Hematopoietic multipotent progenitor cell treated with erythropoietin and hydrocortisone succinate and interleukin-3 and kit ligand, for 8 days (in vitro differentiated cells): ENCODE data around the gene LHFPL3.

ENCODE experiments used
- DNase-seq: peaks from one replicate; pipeline ENCODE4 v3.0.0-alpha.2; 2015

Gene LHFPL3

DNA sequence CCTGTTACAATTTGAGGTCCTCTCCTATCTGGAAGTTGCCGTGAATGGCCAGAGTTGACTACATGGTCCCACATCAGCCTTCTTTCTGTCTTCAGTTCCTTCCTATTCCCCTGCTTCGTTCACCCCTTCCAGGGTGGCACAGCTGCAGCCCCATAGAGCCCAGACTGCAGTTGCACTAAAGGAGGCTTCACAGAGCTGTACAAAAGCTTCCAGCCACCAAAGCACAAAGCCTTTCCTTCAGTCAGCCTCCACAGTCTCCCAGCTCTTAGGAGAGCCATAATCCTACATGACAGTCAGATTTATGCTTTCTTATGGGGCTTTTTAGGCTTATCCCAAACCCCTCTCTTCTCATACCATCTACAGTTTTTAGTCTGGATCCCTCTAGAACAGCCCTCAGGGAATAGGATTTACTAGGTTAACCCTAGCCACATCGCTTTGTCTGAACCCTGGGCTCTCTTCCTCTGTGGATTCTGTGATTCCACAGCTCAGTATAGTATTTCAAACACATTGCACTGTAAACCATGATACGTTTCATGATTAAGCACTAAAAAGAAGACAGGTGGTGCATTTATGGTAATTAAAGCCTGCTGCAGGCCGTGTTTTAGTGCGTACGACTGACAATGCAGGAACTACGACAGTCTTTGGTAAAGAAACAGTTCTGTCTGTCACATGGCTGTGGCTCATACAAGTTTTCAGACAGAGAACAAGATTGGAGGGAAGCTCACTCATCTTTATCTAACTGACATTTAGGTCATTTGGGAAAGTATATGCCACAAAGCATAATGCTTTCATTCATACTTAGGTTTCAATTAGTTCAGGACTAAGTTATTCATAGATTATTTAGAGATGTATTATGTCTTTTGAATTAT lies 477.3 kb downstream of the LHFPL3 start:
- DNase-seq: no peak

DNA sequence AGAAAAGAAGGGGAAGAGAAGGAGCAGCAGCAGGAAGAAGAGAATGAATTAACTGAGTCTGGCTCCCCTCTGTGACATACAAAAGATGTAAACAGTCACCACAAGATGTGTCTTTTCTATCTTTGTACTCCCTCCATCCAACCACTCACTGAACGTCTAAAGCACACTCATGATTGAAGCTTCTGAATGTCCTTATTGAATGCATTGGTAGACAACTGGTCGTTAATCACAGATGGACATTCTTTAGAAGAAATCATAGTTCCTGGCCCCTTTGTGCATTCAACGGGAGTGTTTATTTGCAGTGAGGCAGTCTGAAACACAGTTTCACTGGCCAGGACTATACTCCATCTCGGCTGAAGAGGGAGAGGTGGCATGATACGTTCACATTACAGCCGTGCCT lies 479.3 kb downstream of the LHFPL3 start:
- DNase-seq: no peak

DNA sequence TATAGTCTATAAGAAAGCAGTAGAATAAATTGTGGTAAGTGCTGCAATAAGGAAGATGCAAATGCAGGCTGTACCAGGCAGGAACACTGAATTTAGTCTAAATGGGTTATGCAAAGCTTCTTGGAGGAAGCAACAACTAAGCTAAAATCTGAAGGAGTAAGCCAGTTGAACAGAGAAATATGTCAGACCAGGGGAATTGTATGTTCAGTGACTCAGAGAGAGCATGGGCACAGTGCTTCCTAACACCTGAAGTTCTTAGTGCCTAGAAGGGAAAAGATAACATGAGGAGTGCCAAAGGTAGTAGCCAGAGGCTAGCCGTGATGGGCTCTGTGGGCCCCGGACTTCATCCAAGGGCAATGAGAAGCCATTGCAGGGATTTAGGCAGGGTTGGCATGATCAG lies 481.5 kb downstream of the LHFPL3 start:
- no peak for DNase-seq

GRCh38 chr7:104814126-104814525 lies 485.7 kb downstream of the LHFPL3 start:
- no peak for DNase-seq

DNA sequence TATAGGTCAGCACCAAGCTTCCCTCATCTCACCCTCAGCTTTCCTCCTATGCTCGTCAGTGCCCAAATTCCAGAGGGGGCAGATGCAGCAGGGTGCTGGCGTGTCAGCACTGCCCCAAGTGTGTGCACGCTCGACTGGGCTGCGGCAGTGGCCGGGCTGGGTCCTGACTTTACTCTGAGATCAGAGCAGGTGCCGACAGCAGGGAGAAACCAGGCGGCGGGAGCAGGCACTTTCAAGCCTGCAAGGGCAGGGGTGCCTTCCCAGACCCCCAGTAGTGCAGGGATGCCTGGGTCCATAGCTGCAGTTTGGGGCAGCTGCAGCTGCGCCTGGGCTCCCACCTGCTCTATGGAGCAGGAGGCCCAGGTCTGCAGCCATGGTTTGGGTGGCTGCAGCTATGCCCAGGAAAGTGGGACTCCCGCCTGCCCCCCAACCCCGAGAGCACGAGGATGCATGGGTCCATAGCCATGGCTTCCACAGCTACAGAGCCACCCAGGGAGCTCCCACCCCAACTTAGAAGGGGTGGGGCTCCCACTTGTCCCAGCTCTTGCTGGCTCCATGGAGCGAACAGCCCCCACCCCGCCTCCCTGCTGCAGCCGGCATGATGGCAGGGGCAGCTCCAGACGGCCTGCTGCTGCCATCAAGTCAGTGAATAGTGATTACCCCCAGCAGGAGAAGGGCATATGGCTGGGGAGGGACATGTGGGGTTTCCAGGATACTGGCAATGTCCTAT lies 486.4 kb downstream of the LHFPL3 start:
- DNase-seq: no peak

DNA sequence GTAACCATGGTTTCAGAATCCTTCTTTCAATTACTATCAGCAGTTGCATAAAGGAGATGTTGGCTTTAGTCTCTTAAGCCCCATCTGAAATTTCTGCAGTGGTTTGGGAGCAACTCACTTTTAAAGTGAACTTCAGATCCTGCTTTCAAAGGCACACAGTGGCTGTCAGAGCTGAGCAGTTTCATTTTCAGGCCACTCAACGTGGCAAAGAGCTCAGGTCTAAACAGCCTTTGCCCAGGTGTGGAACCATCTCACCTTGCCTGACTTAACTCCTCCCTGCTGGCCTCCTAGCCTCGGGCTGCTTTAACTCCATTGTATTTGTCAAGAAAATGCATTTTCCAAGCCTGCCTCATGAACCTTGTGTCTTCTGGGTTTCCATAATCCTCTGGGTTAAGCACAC lies 488.1 kb downstream of the LHFPL3 start:
- DNase-seq: no peak

DNA sequence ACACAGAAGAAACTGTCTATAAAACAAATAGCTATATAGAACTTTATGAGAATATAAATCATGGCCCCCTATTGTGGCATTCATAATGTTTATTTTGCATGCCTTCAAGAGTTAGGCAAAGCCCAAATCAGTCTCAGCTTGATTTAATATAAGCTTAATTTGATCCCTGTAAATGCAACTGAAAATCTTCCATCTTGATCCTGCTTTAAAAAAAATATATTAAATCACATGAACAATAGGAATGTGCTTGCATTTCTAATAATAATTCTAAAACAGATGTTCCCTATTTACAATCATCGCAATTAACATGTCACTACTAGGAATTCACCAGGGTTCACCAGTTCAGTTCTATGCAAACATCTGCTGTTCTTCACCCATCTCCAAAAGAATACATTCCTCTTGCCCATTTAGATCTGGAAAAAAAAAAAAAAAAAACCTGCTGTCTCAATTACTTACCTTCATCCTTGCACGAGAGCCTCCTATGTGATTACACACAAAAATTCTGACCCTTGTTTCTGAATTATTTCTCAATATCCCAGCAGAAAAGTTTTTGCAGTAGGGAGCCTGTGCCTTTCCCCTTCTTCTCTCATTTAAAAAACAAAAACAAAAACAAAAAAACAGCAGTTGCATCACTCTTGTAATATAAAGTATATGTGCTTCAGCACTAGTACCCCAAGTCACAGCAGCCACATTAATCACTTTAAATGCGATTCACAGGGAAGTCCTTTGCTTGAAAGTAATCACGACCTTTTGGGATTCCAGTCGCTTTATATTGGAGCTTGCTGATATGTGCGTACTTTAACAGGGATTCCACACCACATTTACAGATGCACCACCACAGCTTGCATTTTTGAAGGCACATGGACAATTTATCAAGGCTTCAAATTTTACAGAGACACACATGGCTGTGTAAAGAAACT lies 490.8 kb downstream of the LHFPL3 start:
- no peak for DNase-seq

- no peak for DNase-seq
Observed at GRCh38 chr7:104820836-104821535, 492.6 kb downstream of the LHFPL3 start.

GRCh38 chr7:104823177-104823576 lies 494.8 kb downstream of the LHFPL3 start:
- DNase-seq: no peak

GRCh38 chr7:104825099-104825498 lies 496.7 kb downstream of the LHFPL3 start:
- no peak for DNase-seq

DNA sequence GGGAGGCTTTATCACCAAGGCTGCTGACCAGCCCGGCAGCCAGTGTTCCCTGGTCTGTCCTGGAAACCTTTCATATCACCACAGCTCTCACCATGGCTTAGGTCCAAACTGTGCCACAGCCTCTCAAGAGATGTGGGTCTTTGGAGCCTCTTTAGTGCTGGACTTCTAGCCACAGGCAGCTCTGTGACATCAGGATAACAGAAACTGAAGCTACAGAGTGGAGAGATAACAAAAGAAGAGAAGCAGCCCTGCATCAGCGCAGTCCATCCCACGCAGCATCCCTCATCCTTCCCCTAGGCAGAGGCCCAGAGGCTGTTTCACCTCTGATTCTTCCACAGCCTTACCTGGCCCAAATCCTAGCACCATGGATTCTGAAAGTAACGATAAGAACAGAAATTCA lies 497.7 kb downstream of the LHFPL3 start:
- peak; percentile 29 for DNase-seq

DNA sequence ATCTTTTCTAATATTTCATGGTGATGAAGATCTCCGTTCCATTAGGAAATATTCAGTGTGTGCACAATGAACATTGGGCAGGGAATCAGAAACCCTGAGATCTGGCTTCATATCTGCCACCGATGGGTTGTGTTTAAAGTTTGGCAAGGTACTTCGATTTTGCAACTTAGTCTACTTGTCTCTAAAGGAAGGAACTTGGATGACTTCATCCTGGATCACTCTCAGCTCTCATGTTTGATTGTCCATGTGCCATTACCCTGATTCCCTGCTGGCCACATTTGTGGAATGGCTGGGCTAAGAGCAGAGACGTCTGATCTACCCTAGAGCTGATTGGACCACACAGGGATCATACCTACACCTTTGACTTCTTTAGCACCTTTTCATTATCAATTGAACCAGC lies 508.6 kb downstream of the LHFPL3 start:
- DNase-seq: no peak

GRCh38 chr7:104838537-104839299 lies 510.3 kb downstream of the LHFPL3 start:
- DNase-seq: no peak

DNA sequence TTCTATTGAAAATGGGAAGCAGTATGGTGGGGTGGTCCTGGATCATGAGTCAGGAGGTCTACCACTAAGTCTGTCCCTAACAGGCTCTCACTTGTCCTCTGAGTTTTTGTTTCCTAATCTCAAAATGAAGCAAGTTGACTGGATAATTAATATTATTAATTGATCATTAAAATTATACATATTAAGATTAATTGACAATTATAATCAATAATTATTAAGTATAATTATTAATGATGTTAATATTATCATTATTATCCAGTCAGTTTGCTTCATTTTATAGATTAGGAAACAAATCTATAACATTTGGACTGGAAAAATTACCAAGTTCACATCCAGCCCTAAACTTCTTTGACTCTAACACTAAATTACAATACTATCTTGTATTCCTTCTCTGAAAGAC lies 511.4 kb downstream of the LHFPL3 start:
- DNase-seq: no peak

DNA sequence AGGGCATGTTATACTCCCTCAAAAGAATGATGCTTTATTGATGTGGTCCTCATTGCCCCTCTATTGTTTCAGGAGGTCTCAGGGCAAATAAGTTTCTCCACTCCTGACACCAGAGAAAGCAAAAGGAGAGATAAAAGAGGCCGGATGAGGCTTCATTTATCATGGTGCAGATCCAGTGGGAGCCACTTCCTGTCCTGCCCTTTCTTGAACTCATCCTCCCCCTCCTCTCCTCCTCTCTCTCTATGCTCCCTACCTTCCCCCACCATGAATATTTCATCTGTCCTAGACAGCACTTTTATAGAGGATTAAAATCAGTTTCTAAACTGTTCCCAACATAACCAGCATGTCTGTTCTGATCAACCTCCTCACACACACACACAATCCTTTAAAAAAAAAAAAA lies 513.4 kb downstream of the LHFPL3 start:
- no peak for DNase-seq

DNA sequence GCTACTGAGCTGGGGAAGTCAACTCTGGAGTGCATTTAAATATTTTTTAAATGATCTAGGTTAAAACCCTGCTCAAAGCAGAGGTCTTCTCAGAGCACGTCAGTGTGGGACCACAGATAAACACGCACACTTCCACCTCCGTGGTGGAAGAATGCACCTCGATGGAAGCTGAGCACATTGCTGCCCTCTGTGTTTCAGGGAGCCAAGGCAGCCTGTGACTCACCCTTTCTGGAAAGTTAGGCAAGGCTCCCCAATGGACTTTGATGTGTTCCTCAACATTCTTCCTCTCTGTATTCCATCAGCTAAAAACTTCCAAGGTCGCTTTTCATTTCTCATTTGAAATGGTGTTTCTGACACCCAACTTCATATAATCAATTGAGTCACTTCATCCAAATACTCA lies 514.8 kb downstream of the LHFPL3 start:
- DNase-seq: no peak

- DNase-seq: no peak
Observed at GRCh38 chr7:104845557-104845956, 517.2 kb downstream of the LHFPL3 start.

DNA sequence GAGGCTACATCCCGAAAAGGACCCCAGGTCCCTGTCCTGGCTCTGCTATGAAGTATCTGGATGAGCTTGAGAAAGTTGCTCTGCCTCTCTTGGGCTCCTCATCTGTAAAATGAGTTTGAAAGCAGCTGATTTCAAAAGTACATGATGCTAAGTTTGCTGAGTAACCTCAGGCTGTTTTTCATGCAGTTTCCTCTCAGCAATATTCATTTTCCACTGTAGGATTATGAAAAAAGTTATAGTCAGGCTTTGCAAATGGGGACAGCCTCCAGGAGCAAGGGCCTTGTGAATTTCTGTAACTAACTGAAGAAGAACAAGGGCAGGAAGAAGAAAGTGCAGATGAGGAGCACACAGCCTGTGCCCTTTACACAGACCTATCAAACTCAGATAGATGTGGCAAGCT lies 518.3 kb downstream of the LHFPL3 start:
- DNase-seq: no peak

- DNase-seq: peak; percentile 56
Observed at GRCh38 chr7:104848138-104848990, 520.0 kb downstream of the LHFPL3 start.

DNA sequence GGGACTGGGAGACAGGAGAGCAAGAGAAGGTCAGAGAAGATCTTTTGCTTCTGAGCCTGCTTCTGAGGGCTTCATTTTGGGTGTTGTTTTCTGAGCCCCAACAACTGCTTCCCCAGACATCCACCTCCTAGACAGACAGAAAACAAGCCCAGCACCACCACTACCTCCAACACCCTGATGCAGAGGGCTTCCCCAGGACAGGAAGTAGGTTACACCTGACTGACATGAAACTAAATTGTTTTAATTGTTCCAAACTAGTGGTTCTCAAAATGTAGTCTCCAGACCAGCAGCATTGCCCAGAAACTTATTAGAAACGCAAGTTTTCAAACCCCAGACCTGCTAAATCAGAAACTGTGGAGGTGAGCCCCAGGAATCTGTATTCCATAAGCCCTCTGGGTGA lies 522.0 kb downstream of the LHFPL3 start:
- DNase-seq: no peak

GRCh38 chr7:104851268-104851667 lies 522.9 kb downstream of the LHFPL3 start:
- no peak for DNase-seq
